Nephron (organoid): ENCODE measurements around the gene DBT.
A peak's percentile ranks its signal among the peaks of the same experiment; 100 is the strongest.

ENCODE experiments used
- H3K27ac Mint-ChIP-seq, 3 experiments: 2 replicates each; pipeline ENCODE4 v1.8.0; 2020; ENCODE audit warnings: mixed read lengths in 3 of 3, mild to moderate bottlenecking in 2 of 3, moderate library complexity in 1 of 3
- H3K27me3 Mint-ChIP-seq: 2 replicates; pipeline ENCODE4 v1.8.0; 2021; ENCODE audit warnings: low read depth, mild to moderate bottlenecking, moderate library complexity, mixed read lengths
- H3K36me3 Mint-ChIP-seq: 2 replicates; pipeline ENCODE4 v1.8.0; 2020; ENCODE audit warnings: low read depth, mixed read lengths
- H3K4me1 Mint-ChIP-seq: 2 replicates; pipeline ENCODE4 v1.8.0; 2020; ENCODE audit warnings: mixed read lengths
- H3K4me3 Mint-ChIP-seq, 3 experiments: 2 replicates each; pipeline ENCODE4 v1.8.0; 2020; ENCODE audit warnings: mild to moderate bottlenecking in 3 of 3, mixed read lengths in 3 of 3, moderate library complexity in 2 of 3
- H3K9me3 Mint-ChIP-seq: 2 replicates; pipeline ENCODE4 v1.8.0; 2020; ENCODE audit warnings: mixed read lengths
- CTCF ChIP-seq, 3 experiments: fragments of 200-600 bp; sonication (generic); IDR thresholded peaks; one replicate each; pipeline ENCODE4 v1.5.0; 2021; ENCODE audit warnings: antibody characterized with exemption in 3 of 3; ENCODE audit not compliant: unreplicated experiment in 3 of 3

DBT gene

GRCh38 chr1:100198596-100198995, 51.0 kb downstream of the DBT start:
- Mint-ChIP-seq H3K27ac (no peak overlapping the region), H3K4me3 (no peak overlapping the region), H3K36me3 (peaks cover 63% of the 10 kb centered on the region), H3K4me1 (no peaks in the 10 kb centered on the region), H3K27me3 (no peaks in the 10 kb centered on the region), H3K9me3 (peaks cover 20% of the 10 kb centered on the region)
- no peak for TF ChIP-seq CTCF (IDR thresholded peaks at IDR 0.05; ENCODE audit: unreplicated experiment in 3 of 3)

GRCh38 chr1:100188617-100189016, 61.0 kb downstream of the DBT start:
- H3K27me3 Mint-ChIP-seq, result no peaks in the 10 kb centered on the region
- no peak for TF ChIP-seq CTCF (IDR thresholded peaks at IDR 0.05; ENCODE audit: unreplicated experiment in 3 of 3)
- H3K9me3 Mint-ChIP-seq, result peaks cover 11% of the 10 kb centered on the region
- H3K27ac Mint-ChIP-seq, result no peak overlapping the region
- peaks cover 24% of the 10 kb centered on the region for H3K36me3 Mint-ChIP-seq
- H3K4me3 Mint-ChIP-seq, result no peak overlapping the region
- peaks cover 14% of the 10 kb centered on the region for H3K4me1 Mint-ChIP-seq

DNA sequence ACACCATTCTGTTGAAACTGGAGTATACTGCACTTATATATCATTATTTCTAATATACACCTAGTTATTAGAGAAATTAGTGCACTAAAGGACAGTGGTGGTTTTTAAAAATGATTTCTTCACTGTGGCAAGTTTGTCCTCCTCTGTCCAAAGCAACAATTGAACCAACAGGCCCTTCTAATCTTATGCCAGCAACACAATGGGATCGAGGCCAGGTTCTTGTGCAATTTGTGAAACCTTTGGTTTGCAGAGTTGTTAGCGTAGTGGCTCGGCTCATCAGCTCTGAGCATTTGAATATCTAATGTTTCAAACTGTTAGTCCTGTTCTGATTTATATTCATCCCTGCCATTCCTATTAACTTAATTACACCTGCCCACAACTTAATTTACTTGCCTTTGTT, 61.7 kb downstream of the DBT start:
- no peak for TF ChIP-seq CTCF (IDR thresholded peaks at IDR 0.05; ENCODE audit: unreplicated experiment in 3 of 3)
- H3K4me3 Mint-ChIP-seq, result no peak overlapping the region
- H3K9me3 Mint-ChIP-seq, result peaks cover 11% of the 10 kb centered on the region
- peaks cover 14% of the 10 kb centered on the region for H3K4me1 Mint-ChIP-seq
- H3K27me3 Mint-ChIP-seq, result no peaks in the 10 kb centered on the region
- H3K27ac Mint-ChIP-seq, result no peak overlapping the region
- H3K36me3 Mint-ChIP-seq, result peaks cover 24% of the 10 kb centered on the region

GRCh38 chr1:100184536-100184935, 65.1 kb downstream of the DBT start:
- Mint-ChIP-seq H3K9me3 (peaks cover 19% of the 10 kb centered on the region), H3K36me3 (peaks cover 23% of the 10 kb centered on the region), H3K27me3 (no peaks in the 10 kb centered on the region), H3K4me3 (no peak overlapping the region), H3K27ac (no peak overlapping the region), H3K4me1 (peaks cover 4% of the 10 kb centered on the region)
- TF ChIP-seq CTCF (IDR thresholded peaks at IDR 0.05; ENCODE audit: unreplicated experiment in 3 of 3), result no peak

- Mint-ChIP-seq H3K27ac (no peak overlapping the region), H3K36me3 (peaks cover 23% of the 10 kb centered on the region), H3K4me1 (peaks cover 10% of the 10 kb centered on the region), H3K27me3 (no peaks in the 10 kb centered on the region), H3K9me3 (peaks cover 19% of the 10 kb centered on the region), H3K4me3 (no peak overlapping the region)
- no peak for TF ChIP-seq CTCF (IDR thresholded peaks at IDR 0.05; ENCODE audit: unreplicated experiment in 3 of 3)
Observed at GRCh38 chr1:100183370-100183769, 66.3 kb downstream of the DBT start.

DNA sequence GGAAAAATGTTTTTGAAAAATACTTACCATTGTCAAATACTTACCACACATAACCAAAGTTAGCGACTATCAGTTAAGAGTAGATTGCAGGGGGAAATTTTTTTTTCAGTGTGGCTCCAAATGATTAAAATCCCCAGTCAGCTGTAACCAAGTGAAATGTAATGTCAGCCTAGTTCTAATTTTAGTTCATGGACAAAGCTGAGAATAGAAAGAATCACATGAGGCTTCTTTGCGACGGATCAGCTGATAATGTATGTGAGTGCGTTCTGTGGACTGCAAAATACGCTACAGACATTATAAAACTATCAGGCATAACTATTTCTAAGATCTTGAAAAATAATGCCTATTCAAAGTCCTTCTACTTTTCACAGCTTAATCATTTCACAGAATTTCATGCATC, 71.5 kb downstream of the DBT start, which contains the start of gene LRRC39:
Gene LRRC39 (minus strand): TSS at position 166 of the 400 bp plus-strand sequence. CDS start 9,740 bp downstream, outside the sequence.
- H3K27me3 Mint-ChIP-seq, result no peaks in the 10 kb centered on the region
- no peak for TF ChIP-seq CTCF (IDR thresholded peaks at IDR 0.05; ENCODE audit: unreplicated experiment in 3 of 3)
- peaks cover 8% of the 10 kb centered on the region for H3K9me3 Mint-ChIP-seq
- H3K4me3 Mint-ChIP-seq, result peak within 1 kb of the TSS; percentile 14 to 92 (median 83)
- H3K4me1 Mint-ChIP-seq, result peaks cover 10% of the 10 kb centered on the region
- peaks cover 10% of the 10 kb centered on the region for H3K36me3 Mint-ChIP-seq
- H3K27ac Mint-ChIP-seq, result peak within 1 kb of the TSS; percentile 0 to 31 (median 26)
